Tibial artery (tissue), 4 donors: ENCODE measurements around the gene DENND5A.

ENCODE experiments used
- DNase-seq, 2 donors: peaks; one replicate each; pipeline ENCODE4 v3.0.0-alpha.2; 2019
- H3K27ac ChIP-seq, 2 donors: fragments of 200-600 bp; sonication (generic) in 1 of 2; 1 replicate in 1 of 2; 2 replicates in 1 of 2; pipeline ENCODE4 v1.5.1; 2018 to 2019; ENCODE audit warnings: mild to moderate bottlenecking in 1 of 2
- H3K27me3 ChIP-seq, 2 donors: fragments of 200-600 bp; sonication (generic) in 1 of 2; one replicate each; pipeline versions ENCODE4 v1.5.1 to v1.6.0; 2016 to 2019
- H3K36me3 ChIP-seq, 3 donors: fragments of 200-600 bp; sonication (generic) in 2 of 3; one replicate each; pipeline ENCODE4 v1.5.1; 2016 to 2019; ENCODE audit warnings: mild to moderate bottlenecking in 2 of 3
- H3K4me1 ChIP-seq, 4 donors: fragments of 200-600 bp; sonication (generic) in 2 of 4; 1 replicate in 3 of 4; 2 replicates in 1 of 4; pipeline ENCODE4 v1.5.1; 2016 to 2019
- H3K4me3 ChIP-seq, 2 donors: fragments of 200-600 bp; sonication (generic) in 1 of 2; 1 replicate in 1 of 2; 2 replicates in 1 of 2; pipeline ENCODE4 v1.5.1; 2018 to 2019; ENCODE audit warnings: mild to moderate bottlenecking in 2 of 2
- H3K9me3 ChIP-seq, 3 donors: fragments of 200-600 bp; sonication (generic) in 1 of 3; one replicate each; pipeline ENCODE4 v1.5.1; 2016 to 2019
- CTCF ChIP-seq, 2 experiments: fragments of 200-600 bp in 1 of 2; fragments of 450-650 bp in 1 of 2; IDR thresholded peaks; one replicate each; pipeline ENCODE4 v1.5.1; 2017 to 2019; ENCODE audit warnings: antibody characterized with exemption in 2 of 2, mild to moderate bottlenecking in 1 of 2, moderate library complexity in 1 of 2
- intact Hi-C: fragments of 100-400 bp; cut with DNase I; formaldehyde crosslinking; loops from one replicate; pipeline ENCODE4 v1.15.0; 2023; ENCODE audit warnings: low total_unique reads

The DENND5A gene

DNA sequence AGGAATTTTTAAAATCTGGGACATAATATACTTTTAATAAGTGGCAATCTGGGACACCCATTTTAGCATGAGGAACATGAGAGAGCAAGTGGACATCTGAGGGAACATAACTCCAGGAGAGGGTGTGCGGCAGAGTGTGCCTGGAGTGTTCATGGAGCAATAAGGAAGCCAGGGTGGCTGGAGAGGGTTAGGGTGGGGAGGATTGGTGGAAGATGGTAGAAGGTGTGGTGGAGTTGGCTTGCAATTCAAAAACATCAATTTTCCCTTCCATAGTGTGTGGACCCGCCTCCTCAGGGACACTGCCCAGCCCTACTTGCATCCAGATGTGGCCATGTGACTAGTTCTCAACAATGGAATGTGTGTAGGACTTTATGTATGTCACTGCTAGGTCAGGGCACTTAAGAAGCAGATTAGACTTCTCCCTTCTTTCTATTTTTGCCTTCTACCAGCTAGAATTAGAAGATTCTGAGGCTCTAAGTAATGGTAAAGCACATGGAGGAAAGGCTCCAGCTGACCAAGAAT, 4.4 kb upstream of the DENND5A start:
- Histone ChIP-seq H3K27ac (no peak overlapping the region), H3K27me3 (no peaks in the 10 kb centered on the region), H3K4me1 (peaks cover 0 to 8% (median 6%) of the 10 kb centered on the region in 4 donors), H3K36me3 (no peaks in the 10 kb centered on the region), H3K9me3 (no peaks in the 10 kb centered on the region), H3K4me3 (no peak overlapping the region)
- intact Hi-C loops: no loop called here
- TF ChIP-seq CTCF (IDR thresholded peaks at IDR 0.05): no peak
- DNase-seq: peak in 1 of 2 donors; percentile 9

- Histone ChIP-seq H3K36me3 (no peaks in the 10 kb centered on the region), H3K4me3 (no peak overlapping the region), H3K27me3 (no peaks in the 10 kb centered on the region), H3K27ac (no peak overlapping the region), H3K4me1 (peaks cover 0 to 14% (median 6%) of the 10 kb centered on the region in 4 donors), H3K9me3 (no peaks in the 10 kb centered on the region)
- peak in 1 of 2 donors; percentile 10 for DNase-seq
- TF ChIP-seq CTCF (IDR thresholded peaks at IDR 0.05): no peak
- intact Hi-C loops: no loop called here
Observed at GRCh38 chr11:9267680-9268079, 2.5 kb upstream of the DENND5A start.

DNA sequence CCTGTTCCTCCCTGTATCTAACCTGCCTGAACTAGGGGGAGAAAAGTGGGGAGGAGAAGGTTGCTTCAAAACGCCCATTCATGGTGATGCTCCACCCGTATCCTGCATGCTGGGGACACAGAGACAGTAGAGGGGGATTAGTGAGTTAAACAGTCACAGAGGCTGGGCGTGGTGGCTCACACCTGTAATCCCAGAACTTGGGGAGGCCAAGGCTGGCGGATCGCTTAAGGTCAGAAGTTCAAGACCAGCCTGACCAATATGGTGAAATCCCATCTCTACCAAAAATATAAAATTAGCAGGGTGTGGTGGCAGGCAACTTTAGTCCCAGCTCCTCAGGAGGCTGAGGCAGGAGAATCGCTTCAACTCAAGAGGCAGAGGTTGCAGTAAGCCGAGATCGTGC, 1.8 kb upstream of the DENND5A start:
- DNase-seq: peak in 1 of 2 donors; percentile 54
- no peaks in the 10 kb centered on the region for H3K9me3 ChIP-seq
- intact Hi-C loops: no loop called here
- H3K4me1 ChIP-seq: peaks cover 0 to 21% (median 6%) of the 10 kb centered on the region in 4 donors
- no peaks in the 10 kb centered on the region for H3K36me3 ChIP-seq
- no peak overlapping the region for H3K4me3 ChIP-seq
- no peak for TF ChIP-seq CTCF (IDR thresholded peaks at IDR 0.05)
- H3K27ac ChIP-seq: no peak overlapping the region
- H3K27me3 ChIP-seq: no peaks in the 10 kb centered on the region

GRCh38 chr11:9266132-9266736, 1.1 kb upstream of the DENND5A start:
- DNase-seq: peak in 1 of 2 donors; percentile 49
- Histone ChIP-seq H3K9me3 (no peaks in the 10 kb centered on the region), H3K4me1 (peaks cover 0 to 28% (median 7%) of the 10 kb centered on the region in 4 donors), H3K36me3 (no peaks in the 10 kb centered on the region), H3K27ac (peak overlapping the region; percentile 93 to 98), H3K27me3 (no peaks in the 10 kb centered on the region), H3K4me3 (peak overlapping the region in 1 of 2 donors; percentile 80)
- TF ChIP-seq CTCF (IDR thresholded peaks at IDR 0.05): no peak
- intact Hi-C loops: no loop called here

GRCh38 chr11:9264316-9265210, 587 bp downstream of the DENND5A start:
- Histone ChIP-seq H3K4me1 (peaks cover 0 to 45% (median 10%) of the 10 kb centered on the region in 4 donors), H3K4me3 (peak overlapping the region; percentile 80 to 93), H3K36me3 (no peaks in the 10 kb centered on the region), H3K27me3 (no peaks in the 10 kb centered on the region), H3K27ac (peak overlapping the region; percentile 93 to 98), H3K9me3 (no peaks in the 10 kb centered on the region)
- peak; percentile 81 to 84 for DNase-seq
- no peak for TF ChIP-seq CTCF (IDR thresholded peaks at IDR 0.05)
- intact Hi-C loops: no loop called here
